Upper lobe of left lung (tissue), 6 donors: ENCODE measurements around the gene ABHD5. TPM values are rescaled to one million over a fixed set of nuclear protein-coding genes. Genes with fewer than 3 reads are reported as not detected.

Experiments used
- ATAC-seq, 2 donors: fragments of 200-7000 bp; cut with Tn5 transposase; one replicate each; pipeline ENCODE4 v1.9.1; 2022; ENCODE audit warnings: mild to moderate bottlenecking in 2 of 2, moderate library complexity in 2 of 2; ENCODE audit not compliant: low FRiP score in 2 of 2
- DNase-seq, 2 donors: peaks; one replicate each; pipeline ENCODE4 v3.0.0-alpha.2; 2019 to 2020
- H3K27ac ChIP-seq, 4 donors: fragments of 200-600 bp; sonication (generic); one replicate each; pipeline ENCODE4 v1.5.1; 2016 to 2019
- H3K27me3 ChIP-seq, 4 donors: fragments of 200-600 bp; sonication (generic); one replicate each; pipeline ENCODE4 v1.5.1; 2017 to 2019
- H3K36me3 ChIP-seq, 4 donors: fragments of 200-600 bp; sonication (generic); one replicate each; pipeline ENCODE4 v1.5.1; 2016 to 2019
- H3K4me1 ChIP-seq, 4 donors: fragments of 200-600 bp; sonication (generic); one replicate each; pipeline ENCODE4 v1.5.1; 2018 to 2019
- H3K4me3 ChIP-seq, 4 donors: fragments of 200-600 bp; sonication (generic); one replicate each; pipeline ENCODE4 v1.5.1; 2017 to 2019; ENCODE audit warnings: mild to moderate bottlenecking in 2 of 4, moderate library complexity in 1 of 4
- H3K9me3 ChIP-seq, 4 donors: fragments of 200-600 bp; sonication (generic); one replicate each; pipeline ENCODE4 v1.5.1; 2018 to 2019
- EP300 ChIP-seq, 4 donors: sonication (generic); formaldehyde crosslinking; IDR thresholded peaks; one replicate each; pipeline ENCODE4 v1.5.1; 2017; ENCODE audit warnings: antibody characterized with exemption in 4 of 4, control low read depth in 2 of 4
- POLR2A ChIP-seq, 4 donors: fragments of 450-650 bp; IDR thresholded peaks; one replicate each; pipeline ENCODE4 v1.5.1; 2016 to 2017; ENCODE audit warnings: antibody characterized with exemption in 4 of 4, mild to moderate bottlenecking in 2 of 4
- POLR2AphosphoS5 ChIP-seq, 2 donors: sonication (generic); formaldehyde crosslinking; IDR thresholded peaks; one replicate each; pipeline ENCODE4 v1.5.1; 2017; ENCODE audit warnings: antibody characterized with exemption in 2 of 2
- WGBS, 2 donors: methylation state at CpG; one replicate each; pipeline ENCODE4 v1.1.5; 2017 to 2018; 5-methylcytosine and 5-hydroxymethylcytosine counted together
- total RNA-seq, 6 donors: library from RNA; depleted of rRNA in 4 of 6; stranded (reverse); fragments of >200 nt in 4 of 6; gene quantifications; one replicate each; pipeline versions ENCODE4 v1.1.0 to v1.2.1, GENCODE V29; 2016 to 2021
- TF ChIP-seq, protein P1 (sequence below), 6 experiments: fragments of 450-650 bp in 4 of 6; fragments of 200-600 bp in 2 of 6; sonication (generic) in 2 of 6; IDR thresholded peaks; one replicate each; pipeline ENCODE4 v1.5.1; 2016 to 2019; ENCODE audit warnings: antibody characterized with exemption in 6 of 6
- donor health status: DM: no; HTN: no; CAD: no; lungs with moderate emphysema.
- donor health status: DM: no; HTN: yes; CAD: no; lungs with severe emphysema.

The ABHD5 gene
- total RNA-seq, 6 donors from 2014 or later, result 35.6 to 42.6 (median 37.4) TPM

DNA sequence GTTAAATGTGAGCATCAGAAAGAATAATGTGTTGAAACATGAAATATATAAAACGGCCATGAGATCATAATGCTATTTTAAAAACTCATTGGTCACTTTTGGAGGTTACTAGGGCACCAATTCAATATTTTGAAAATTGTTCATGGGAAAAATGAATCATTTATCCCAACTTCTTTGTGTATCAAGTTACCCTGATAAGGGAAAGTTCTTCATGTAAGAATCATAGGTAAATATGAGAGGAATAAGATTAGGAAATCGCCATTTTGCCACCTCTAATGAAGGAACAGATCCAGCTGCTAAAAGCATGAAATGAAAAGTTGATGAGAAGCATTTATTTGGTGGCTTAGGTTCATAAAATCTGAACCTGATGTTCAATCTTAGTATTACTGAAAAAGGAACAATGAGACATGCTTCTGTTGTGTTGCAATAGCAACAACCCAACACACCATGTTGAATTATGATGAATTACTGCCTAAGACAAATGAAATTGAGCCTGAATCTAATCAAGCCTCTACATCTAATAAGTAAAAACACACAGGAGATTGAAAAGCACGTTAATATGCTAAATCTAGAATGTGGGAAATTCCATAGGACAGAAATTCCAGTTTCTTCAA lies 32.5 kb downstream of the ABHD5 start:
- no peak overlapping the region for H3K4me3 ChIP-seq
- no peaks in the 10 kb centered on the region for H3K4me1 ChIP-seq
- WGBS, 2 donors, result 66 to 78% methylated on average over 3 of the region's 3 CpGs
- no peaks in the 10 kb centered on the region for H3K9me3 ChIP-seq
- TF ChIP-seq POLR2AphosphoS5 (IDR thresholded peaks at IDR 0.05) (no peak), EP300 (IDR thresholded peaks at IDR 0.05) (no peak), POLR2A (IDR thresholded peaks at IDR 0.05) (no peak)
- TF ChIP-seq, protein P1, sequence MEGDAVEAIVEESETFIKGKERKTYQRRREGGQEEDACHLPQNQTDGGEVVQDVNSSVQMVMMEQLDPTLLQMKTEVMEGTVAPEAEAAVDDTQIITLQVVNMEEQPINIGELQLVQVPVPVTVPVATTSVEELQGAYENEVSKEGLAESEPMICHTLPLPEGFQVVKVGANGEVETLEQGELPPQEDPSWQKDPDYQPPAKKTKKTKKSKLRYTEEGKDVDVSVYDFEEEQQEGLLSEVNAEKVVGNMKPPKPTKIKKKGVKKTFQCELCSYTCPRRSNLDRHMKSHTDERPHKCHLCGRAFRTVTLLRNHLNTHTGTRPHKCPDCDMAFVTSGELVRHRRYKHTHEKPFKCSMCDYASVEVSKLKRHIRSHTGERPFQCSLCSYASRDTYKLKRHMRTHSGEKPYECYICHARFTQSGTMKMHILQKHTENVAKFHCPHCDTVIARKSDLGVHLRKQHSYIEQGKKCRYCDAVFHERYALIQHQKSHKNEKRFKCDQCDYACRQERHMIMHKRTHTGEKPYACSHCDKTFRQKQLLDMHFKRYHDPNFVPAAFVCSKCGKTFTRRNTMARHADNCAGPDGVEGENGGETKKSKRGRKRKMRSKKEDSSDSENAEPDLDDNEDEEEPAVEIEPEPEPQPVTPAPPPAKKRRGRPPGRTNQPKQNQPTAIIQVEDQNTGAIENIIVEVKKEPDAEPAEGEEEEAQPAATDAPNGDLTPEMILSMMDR (IDR thresholded peaks at IDR 0.05), result no peak
- ATAC-seq (no peak), DNase-seq (no peak)
- peaks cover 0 to 22% (median 9%) of the 10 kb centered on the region in 4 donors for H3K36me3 ChIP-seq
- no peaks in the 10 kb centered on the region for H3K27me3 ChIP-seq
- no peak overlapping the region for H3K27ac ChIP-seq

GRCh38 chr3:43726521-43726920 lies 35.8 kb downstream of the ABHD5 start:
- TF ChIP-seq EP300 (IDR thresholded peaks at IDR 0.05), result no peak
- TF ChIP-seq POLR2A (IDR thresholded peaks at IDR 0.05), result no peak
- TF ChIP-seq, protein P1 (IDR thresholded peaks at IDR 0.05), result no peak
- no peak for TF ChIP-seq POLR2AphosphoS5 (IDR thresholded peaks at IDR 0.05)
- H3K4me3 ChIP-seq, result no peak overlapping the region
- 81 to 89% methylated on average over 4 of the region's 4 CpGs for WGBS, 2 donors
- DNase-seq, result no peak
- ATAC-seq, result peak in 1 of 2 donors; percentile 43
- no peak overlapping the region for H3K27ac ChIP-seq
- no peaks in the 10 kb centered on the region for H3K4me1 ChIP-seq
- H3K9me3 ChIP-seq, result no peaks in the 10 kb centered on the region
- H3K27me3 ChIP-seq, result no peaks in the 10 kb centered on the region
- H3K36me3 ChIP-seq, result peaks cover 0 to 7% (median 0%) of the 10 kb centered on the region in 4 donors

DNA sequence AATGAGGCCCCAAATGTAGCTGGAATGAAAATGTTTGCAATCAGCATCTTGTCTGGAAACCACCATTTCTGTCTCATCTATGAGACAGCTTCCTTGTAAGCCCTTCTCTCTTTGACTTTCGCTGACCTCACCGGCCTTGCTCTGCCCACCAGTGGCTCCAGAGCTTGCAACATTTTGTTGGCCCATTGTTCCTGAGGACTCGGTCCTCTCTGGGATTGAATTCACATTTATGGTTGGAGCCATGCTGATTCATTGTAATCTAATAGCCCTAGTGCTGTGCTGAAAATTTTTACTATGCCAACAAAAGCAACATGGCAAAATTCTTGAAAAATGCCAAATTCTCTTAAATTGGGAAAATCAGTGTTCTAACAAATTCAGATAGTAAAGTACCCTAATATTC lies 37.2 kb downstream of the ABHD5 start:
- ATAC-seq (no peak), DNase-seq (no peak)
- TF ChIP-seq POLR2A (IDR thresholded peaks at IDR 0.05), result no peak
- TF ChIP-seq POLR2AphosphoS5 (IDR thresholded peaks at IDR 0.05), result no peak
- TF ChIP-seq, protein P1 (IDR thresholded peaks at IDR 0.05), result no peak
- no peak for TF ChIP-seq EP300 (IDR thresholded peaks at IDR 0.05)
- H3K9me3 ChIP-seq, result no peaks in the 10 kb centered on the region
- no peak overlapping the region for H3K27ac ChIP-seq
- no peaks in the 10 kb centered on the region for H3K27me3 ChIP-seq
- 92 to 94% methylated on average over 3 of the region's 3 CpGs for WGBS, 2 donors
- H3K36me3 ChIP-seq, result peaks cover 0 to 7% (median 0%) of the 10 kb centered on the region in 4 donors
- H3K4me3 ChIP-seq, result no peak overlapping the region
- H3K4me1 ChIP-seq, result no peaks in the 10 kb centered on the region

DNA sequence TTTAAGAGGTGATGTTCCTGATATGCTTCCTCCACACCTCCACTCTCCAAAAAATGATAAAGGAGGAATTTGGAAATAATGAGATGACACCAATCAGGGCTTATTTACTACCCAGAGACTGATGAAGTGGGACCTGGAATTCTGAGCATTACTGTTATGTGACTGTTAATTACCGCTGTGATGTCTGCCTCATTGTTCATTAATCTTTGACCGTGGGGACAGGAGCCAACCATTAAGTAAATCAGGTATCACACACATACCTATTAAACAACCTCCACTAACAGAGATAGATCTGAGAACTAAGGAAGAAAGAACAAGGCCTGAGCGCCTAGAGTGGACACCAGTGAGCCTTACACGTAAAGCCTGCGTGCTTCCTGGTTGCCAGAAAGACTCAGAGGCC lies 37.7 kb downstream of the ABHD5 start:
- TF ChIP-seq, protein P1 (IDR thresholded peaks at IDR 0.05), result no peak
- no peak for TF ChIP-seq EP300 (IDR thresholded peaks at IDR 0.05)
- no peak for TF ChIP-seq POLR2A (IDR thresholded peaks at IDR 0.05)
- no peak for TF ChIP-seq POLR2AphosphoS5 (IDR thresholded peaks at IDR 0.05)
- Histone ChIP-seq H3K27ac (no peak overlapping the region), H3K4me1 (peaks cover 0 to 4% (median 1%) of the 10 kb centered on the region in 4 donors), H3K36me3 (peaks cover 0 to 7% (median 0%) of the 10 kb centered on the region in 4 donors), H3K9me3 (no peaks in the 10 kb centered on the region), H3K27me3 (no peaks in the 10 kb centered on the region), H3K4me3 (no peak overlapping the region)
- DNase-seq (no peak), ATAC-seq (no peak)
- WGBS, 2 donors, result 78 to 82% methylated on average over 5 of the region's 5 CpGs

DNA sequence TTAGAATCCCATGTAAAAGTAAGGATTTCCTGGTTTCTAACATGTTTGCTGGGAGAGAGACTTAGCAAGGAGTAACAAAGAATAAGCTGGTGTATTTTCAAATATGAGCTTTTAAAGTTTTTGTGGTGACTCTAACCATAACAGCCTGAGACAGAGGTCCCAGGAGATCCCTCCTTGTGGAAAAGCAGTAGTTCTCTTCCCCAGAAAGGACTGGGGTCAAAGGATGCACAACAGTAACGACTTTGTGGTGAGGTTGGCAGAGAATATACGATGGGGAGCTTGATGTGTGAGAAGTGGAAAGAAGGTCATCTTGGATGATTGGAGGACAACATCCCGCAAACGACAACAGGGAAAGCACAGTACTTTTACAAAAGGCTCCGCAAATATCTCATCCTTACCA lies 38.2 kb downstream of the ABHD5 start:
- H3K36me3 ChIP-seq, result peaks cover 0 to 7% (median 0%) of the 10 kb centered on the region in 4 donors
- no peaks in the 10 kb centered on the region for H3K27me3 ChIP-seq
- DNase-seq (no peak), ATAC-seq (no peak)
- H3K9me3 ChIP-seq, result no peaks in the 10 kb centered on the region
- H3K27ac ChIP-seq, result no peak overlapping the region
- TF ChIP-seq, protein P1 (IDR thresholded peaks at IDR 0.05), result no peak
- no peak for TF ChIP-seq POLR2A (IDR thresholded peaks at IDR 0.05)
- TF ChIP-seq POLR2AphosphoS5 (IDR thresholded peaks at IDR 0.05), result no peak
- no peak for TF ChIP-seq EP300 (IDR thresholded peaks at IDR 0.05)
- WGBS, 2 donors, result 85 to 94% methylated on average over 5 of the region's 5 CpGs
- no peak overlapping the region for H3K4me3 ChIP-seq
- peaks cover 0 to 8% (median 4%) of the 10 kb centered on the region in 4 donors for H3K4me1 ChIP-seq
